ENCODE results near the gene ZDHHC17.

ZDHHC17 gene

GRCh38 chr12:76863005-76863670, 99.2 kb downstream of the ZDHHC17 start:
- Mint-ChIP-seq H3K27me3 (peaks cover 12 to 27% of the 10 kb centered on the region in 2 donors), H3K27ac (no peak overlapping the region), H3K4me1 (ENCODE audit: low read depth in 2 of 2) (no peaks in the 10 kb centered on the region), H3K36me3 (ENCODE audit: insufficient read depth) (no peaks in the 10 kb centered on the region), H3K4me3 (no peak overlapping the region), H3K9me3 (no peaks in the 10 kb centered on the region)
- DNase-seq (no peak), ATAC-seq (replicated peaks) (no peak)

- H3K9me3 Mint-ChIP-seq = no peaks in the 10 kb centered on the region
- no peak overlapping the region for H3K4me3 Mint-ChIP-seq
- no peaks in the 10 kb centered on the region for H3K36me3 Mint-ChIP-seq (ENCODE audit: insufficient read depth)
- H3K27ac Mint-ChIP-seq = no peak overlapping the region
- ATAC-seq (replicated peaks) = no peak
- no peak for DNase-seq
- no peaks in the 10 kb centered on the region for H3K4me1 Mint-ChIP-seq (ENCODE audit: low read depth in 2 of 2)
- H3K27me3 Mint-ChIP-seq = peaks cover 12 to 27% of the 10 kb centered on the region in 2 donors
Observed at GRCh38 chr12:76863837-76864236, 99.9 kb downstream of the ZDHHC17 start.

GRCh38 chr12:76864791-76865400, 101.0 kb downstream of the ZDHHC17 start:
- ATAC-seq (replicated peaks) (no peak), DNase-seq (no peak)
- Mint-ChIP-seq H3K36me3 (ENCODE audit: insufficient read depth) (no peaks in the 10 kb centered on the region), H3K9me3 (no peaks in the 10 kb centered on the region), H3K27me3 (peaks cover 12 to 35% of the 10 kb centered on the region in 2 donors), H3K4me1 (ENCODE audit: low read depth in 2 of 2) (no peaks in the 10 kb centered on the region), H3K4me3 (no peak overlapping the region), H3K27ac (no peak overlapping the region)

DNA sequence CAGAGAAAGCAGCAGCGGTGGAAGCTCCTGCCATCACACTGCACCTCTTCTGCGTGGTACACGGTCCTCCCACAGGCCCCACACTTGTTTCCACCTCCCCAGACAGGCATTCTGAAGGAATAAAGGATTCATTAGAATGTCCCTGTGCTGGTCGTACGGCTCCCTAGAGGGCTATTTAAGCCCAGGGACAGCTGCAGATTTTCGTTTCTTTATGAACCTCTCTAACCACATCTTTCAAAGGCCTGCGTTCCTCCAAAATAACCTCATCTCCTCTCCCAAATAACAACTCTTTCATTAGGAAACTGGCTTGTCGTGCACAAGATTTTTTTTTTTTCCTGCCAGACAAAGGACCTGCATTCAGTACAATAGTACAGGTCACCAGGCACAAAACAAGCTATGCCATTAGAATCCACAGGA, 102.2 kb downstream of the ZDHHC17 start:
- Mint-ChIP-seq H3K36me3 (ENCODE audit: insufficient read depth) (no peaks in the 10 kb centered on the region), H3K27ac (no peak overlapping the region), H3K27me3 (peaks cover 15 to 35% of the 10 kb centered on the region in 2 donors), H3K9me3 (no peaks in the 10 kb centered on the region), H3K4me3 (no peak overlapping the region), H3K4me1 (ENCODE audit: low read depth in 2 of 2) (no peaks in the 10 kb centered on the region)
- DNase-seq (no peak), ATAC-seq (replicated peaks) (no peak)

GRCh38 chr12:76866726-76867125, 102.8 kb downstream of the ZDHHC17 start:
- no peaks in the 10 kb centered on the region for H3K36me3 Mint-ChIP-seq (ENCODE audit: insufficient read depth)
- H3K4me3 Mint-ChIP-seq = no peak overlapping the region
- peaks cover 17 to 35% of the 10 kb centered on the region in 2 donors for H3K27me3 Mint-ChIP-seq
- ATAC-seq (replicated peaks) = no peak
- H3K27ac Mint-ChIP-seq = no peak overlapping the region
- no peaks in the 10 kb centered on the region for H3K9me3 Mint-ChIP-seq
- DNase-seq = no peak
- no peaks in the 10 kb centered on the region for H3K4me1 Mint-ChIP-seq (ENCODE audit: low read depth in 2 of 2)

DNA sequence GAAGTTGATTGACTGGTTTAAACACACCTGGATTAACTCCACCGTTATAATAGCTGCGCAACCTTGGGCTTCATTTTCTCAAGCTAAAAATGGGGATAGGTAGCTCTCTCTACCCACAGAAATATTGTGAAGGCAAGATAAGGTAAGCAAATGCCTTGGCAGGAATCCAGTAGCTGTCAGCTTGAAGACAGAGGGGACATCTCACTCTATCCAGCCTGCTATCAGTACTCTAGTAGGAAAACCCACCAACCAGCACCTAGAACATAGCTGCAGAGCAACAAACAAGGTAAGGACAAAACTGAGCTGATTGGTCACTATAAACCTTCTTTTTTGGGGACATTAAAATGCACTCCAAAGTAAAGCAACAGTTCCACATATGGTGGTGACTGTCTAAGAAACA, 107.2 kb downstream of the ZDHHC17 start:
- Mint-ChIP-seq H3K4me3 (no peak overlapping the region), H3K27ac (no peak overlapping the region), H3K36me3 (ENCODE audit: insufficient read depth) (no peaks in the 10 kb centered on the region), H3K27me3 (peaks cover 31 to 60% of the 10 kb centered on the region in 2 donors), H3K4me1 (ENCODE audit: low read depth in 2 of 2) (no peaks in the 10 kb centered on the region), H3K9me3 (no peaks in the 10 kb centered on the region)
- ATAC-seq (replicated peaks) = no peak
- no peak for DNase-seq

DNA sequence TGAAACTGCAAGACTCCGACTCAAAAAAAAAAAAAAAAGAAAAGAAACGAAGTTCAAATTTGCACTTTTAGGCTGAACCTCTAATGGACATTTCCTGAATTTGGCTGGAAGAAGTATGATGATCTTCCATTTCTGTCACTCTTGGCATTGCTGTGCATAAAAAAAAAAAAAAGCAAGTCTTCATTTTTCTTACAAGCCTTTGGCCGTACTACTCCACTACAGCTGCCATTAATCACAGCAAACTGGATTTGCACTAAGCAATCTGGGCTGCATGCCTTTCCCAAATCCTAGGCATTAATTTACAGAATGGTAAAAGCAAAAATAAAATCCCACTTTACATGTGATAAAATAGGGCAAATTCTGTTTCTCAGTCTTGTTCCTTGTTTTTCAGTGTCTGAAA, 107.8 kb downstream of the ZDHHC17 start:
- Mint-ChIP-seq H3K36me3 (ENCODE audit: insufficient read depth) (no peaks in the 10 kb centered on the region), H3K27ac (no peak overlapping the region), H3K4me3 (no peak overlapping the region), H3K27me3 (peaks cover 33 to 60% of the 10 kb centered on the region in 2 donors), H3K4me1 (ENCODE audit: low read depth in 2 of 2) (no peaks in the 10 kb centered on the region), H3K9me3 (no peaks in the 10 kb centered on the region)
- ATAC-seq (replicated peaks) (no peak), DNase-seq (no peak)

- DNase-seq (no peak), ATAC-seq (replicated peaks) (no peak)
- Mint-ChIP-seq H3K27me3 (peaks cover 40 to 62% of the 10 kb centered on the region in 2 donors), H3K27ac (no peak overlapping the region), H3K4me3 (no peak overlapping the region), H3K9me3 (no peaks in the 10 kb centered on the region), H3K4me1 (ENCODE audit: low read depth in 2 of 2) (no peaks in the 10 kb centered on the region), H3K36me3 (ENCODE audit: insufficient read depth) (no peaks in the 10 kb centered on the region)
Observed at GRCh38 chr12:76872415-76872814, 108.5 kb downstream of the ZDHHC17 start.

DNA sequence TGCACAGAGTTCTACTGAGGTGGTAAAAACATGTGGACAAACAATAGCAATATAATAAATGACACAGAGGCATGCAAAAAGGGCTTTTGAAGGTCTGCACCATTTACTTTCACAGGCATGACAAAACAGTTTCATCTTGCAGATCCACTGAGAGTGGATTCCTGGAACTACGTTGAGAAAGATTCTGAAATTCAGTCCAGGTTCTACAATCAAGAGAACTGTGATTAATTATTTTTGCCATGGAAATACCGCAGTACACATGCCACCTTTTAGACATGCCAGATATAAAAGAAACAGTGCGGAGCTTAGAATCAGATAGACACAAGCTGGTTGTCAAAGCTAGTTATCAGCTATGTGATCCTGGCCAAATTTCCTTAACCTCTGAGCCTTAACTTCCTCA, 110.1 kb downstream of the ZDHHC17 start:
- ATAC-seq (replicated peaks) (no peak), DNase-seq (no peak)
- Mint-ChIP-seq H3K27ac (no peak overlapping the region), H3K9me3 (no peaks in the 10 kb centered on the region), H3K4me1 (ENCODE audit: low read depth in 2 of 2) (peaks cover 5 to 6% of the 10 kb centered on the region in 2 donors), H3K36me3 (ENCODE audit: insufficient read depth) (no peaks in the 10 kb centered on the region), H3K4me3 (no peak overlapping the region), H3K27me3 (peaks cover 52 to 78% of the 10 kb centered on the region in 2 donors)

DNA sequence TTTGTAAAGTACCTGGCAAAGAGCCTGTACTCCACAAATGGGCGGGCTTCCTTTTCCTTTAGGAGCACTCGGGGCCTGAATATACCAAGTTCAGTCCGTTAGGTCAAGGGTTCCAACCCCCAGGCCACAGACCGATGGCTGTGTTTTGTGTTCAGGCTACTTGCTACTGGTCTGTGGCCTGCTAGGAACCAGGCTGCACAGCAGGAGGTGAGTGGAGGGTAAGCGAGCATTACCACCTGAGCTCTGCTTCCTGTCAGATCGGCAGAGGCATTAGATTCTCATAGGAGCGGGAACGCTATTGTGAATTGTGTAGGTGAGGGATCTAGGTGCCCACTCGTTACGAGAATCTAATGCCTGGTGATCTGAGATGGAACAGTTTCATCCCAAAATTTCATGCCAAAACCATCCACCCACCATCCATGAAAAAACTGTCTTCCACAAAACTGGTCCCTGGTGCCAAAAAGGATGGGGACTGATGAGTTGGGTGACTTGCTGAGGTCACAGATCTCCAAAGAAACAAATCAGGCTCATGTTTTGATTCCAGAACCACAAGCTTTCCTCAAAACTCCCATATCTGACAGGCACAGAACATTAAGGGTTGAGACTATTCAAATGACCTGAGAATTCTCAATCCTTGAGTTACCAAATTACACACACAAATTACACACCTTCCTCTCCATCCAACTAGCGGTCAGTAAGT, 110.7 kb downstream of the ZDHHC17 start:
- ATAC-seq (replicated peaks) = no peak
- no peak for DNase-seq
- Mint-ChIP-seq H3K4me1 (ENCODE audit: low read depth in 2 of 2) (peaks cover 10% of the 10 kb centered on the region in 2 donors), H3K36me3 (ENCODE audit: insufficient read depth) (no peaks in the 10 kb centered on the region), H3K4me3 (no peak overlapping the region), H3K9me3 (no peaks in the 10 kb centered on the region), H3K27me3 (peaks cover 57 to 77% of the 10 kb centered on the region in 2 donors), H3K27ac (no peak overlapping the region)

GRCh38 chr12:76876696-76877229, 112.8 kb downstream of the ZDHHC17 start:
- Mint-ChIP-seq H3K9me3 (no peaks in the 10 kb centered on the region), H3K27me3 (peaks cover 63 to 85% of the 10 kb centered on the region in 2 donors), H3K4me3 (no peak overlapping the region), H3K36me3 (ENCODE audit: insufficient read depth) (no peaks in the 10 kb centered on the region), H3K27ac (no peak overlapping the region), H3K4me1 (ENCODE audit: low read depth in 2 of 2) (peaks cover 10 to 11% of the 10 kb centered on the region in 2 donors)
- DNase-seq = no peak
- no peak for ATAC-seq (replicated peaks)

GRCh38 chr12:76878099-76878898, 114.4 kb downstream of the ZDHHC17 start:
- H3K4me1 Mint-ChIP-seq (ENCODE audit: low read depth in 2 of 2) = peaks cover 10 to 11% of the 10 kb centered on the region in 2 donors
- no peaks in the 10 kb centered on the region for H3K36me3 Mint-ChIP-seq (ENCODE audit: insufficient read depth)
- ATAC-seq (replicated peaks) (peak; percentile 31), DNase-seq (no peak)
- no peaks in the 10 kb centered on the region for H3K9me3 Mint-ChIP-seq
- peaks cover 65 to 78% of the 10 kb centered on the region in 2 donors for H3K27me3 Mint-ChIP-seq
- peak overlapping the region in 1 of 2 donors; percentile 75 for H3K27ac Mint-ChIP-seq
- peak overlapping the region; percentile 86 to 93 for H3K4me3 Mint-ChIP-seq

Data from effector memory CD8-positive, alpha-beta T cell (primary cell).